GM23338 (cell line): ENCODE data around the gene REPIN1. TPM values are rescaled to one million over a fixed set of nuclear protein-coding genes. Genes with fewer than 3 reads are reported as not detected.

Experiments
- ATAC-seq: fragments of 200-7000 bp; cut with Tn5 transposase; 3 replicates; pipeline ENCODE4 v1.9.1; 2020
- DNase-seq: peaks from one replicate; pipeline ENCODE4 v3.0.0-alpha.2; 2015; ENCODE audit warnings: low spot score
- H2AFZ ChIP-seq: fragments of 200-600 bp; sonication (generic); 2 replicates; pipeline ENCODE4 v1.8.0; 2016; ENCODE audit warnings: antibody characterized with exemption, mild to moderate bottlenecking, moderate library complexity
- H3F3A ChIP-seq: fragments of 200-600 bp; sonication (generic); replicated peaks from 2 replicates; pipeline ENCODE4 v1.8.0; 2017; ENCODE audit warnings: antibody characterized with exemption, mixed run types, low read depth
- H3K27ac ChIP-seq: fragments of 200-600 bp; sonication (generic); 2 replicates; pipeline ENCODE4 v1.6.1; 2016; ENCODE audit warnings: low read depth
- H3K27me3 ChIP-seq: fragments of 200-600 bp; sonication (generic); 2 replicates; pipeline ENCODE4 v1.8.0; 2016; ENCODE audit warnings: mild to moderate bottlenecking, mixed run types, moderate library complexity; ENCODE audit not compliant: insufficient read depth
- H3K36me3 ChIP-seq: fragments of 200-600 bp; sonication (generic); 2 replicates; pipeline ENCODE4 v1.8.0; 2016; ENCODE audit warnings: mild to moderate bottlenecking; ENCODE audit not compliant: insufficient read depth
- H3K4me1 ChIP-seq: fragments of 200-600 bp; sonication (generic); 2 replicates; pipeline ENCODE4 v1.8.0; 2016; ENCODE audit warnings: mild to moderate bottlenecking, moderate library complexity; ENCODE audit not compliant: insufficient read depth
- H3K4me2 ChIP-seq: fragments of 200-600 bp; sonication (generic); 2 replicates; pipeline ENCODE4 v1.7.1; 2017; ENCODE audit warnings: mixed run types
- H3K4me3 ChIP-seq: fragments of 200-600 bp; sonication (generic); 2 replicates; pipeline ENCODE4 v1.6.1; 2016; ENCODE audit warnings: mixed run types
- H3K79me2 ChIP-seq: fragments of 200-600 bp; sonication (generic); replicated peaks from 2 replicates; pipeline ENCODE4 v1.8.0; 2017; ENCODE audit warnings: mild to moderate bottlenecking; ENCODE audit not compliant: insufficient read depth
- H3K9me2 ChIP-seq: fragments of 200-600 bp; sonication (generic); 2 replicates; pipeline ENCODE4 v1.8.0; 2017; ENCODE audit not compliant: insufficient read depth
- H4K20me1 ChIP-seq: fragments of 200-600 bp; sonication (generic); replicated peaks from 2 replicates; pipeline ENCODE4 v1.8.0; 2017; ENCODE audit warnings: mild to moderate bottlenecking; ENCODE audit not compliant: insufficient read depth
- H3K27ac Mint-ChIP-seq: 2 replicates; pipeline ENCODE4 v1.8.0; 2020; ENCODE audit warnings: inconsistent platforms, mild to moderate bottlenecking, moderate library complexity, mixed read lengths
- H3K27me3 Mint-ChIP-seq: 3 replicates; pipeline ENCODE4 v1.8.0; 2022; ENCODE audit warnings: low read depth, mild to moderate bottlenecking, moderate library complexity, mixed read lengths, inconsistent platforms; ENCODE audit not compliant: insufficient read depth, poor library complexity
- H3K36me3 Mint-ChIP-seq: 3 replicates; pipeline ENCODE4 v1.8.0; 2021; ENCODE audit warnings: low read depth, mild to moderate bottlenecking, inconsistent platforms, moderate library complexity, mixed read lengths
- H3K4me1 Mint-ChIP-seq: 3 replicates; pipeline ENCODE4 v1.8.0; 2020; ENCODE audit warnings: mild to moderate bottlenecking, inconsistent platforms, mixed read lengths
- H3K4me3 Mint-ChIP-seq: 3 replicates; pipeline ENCODE4 v1.8.0; 2021; ENCODE audit warnings: moderate library complexity, mild to moderate bottlenecking, inconsistent platforms, mixed read lengths
- H3K9me3 Mint-ChIP-seq: 3 replicates; pipeline ENCODE4 v1.8.0; 2020; ENCODE audit warnings: moderate library complexity, mild to moderate bottlenecking, inconsistent platforms, mixed read lengths
- CTCF ChIP-seq, 2 experiments: fragments of 200-600 bp in 1 of 2; sonication (generic) in 1 of 2; conservative IDR thresholded peaks; 2 replicates each; pipeline versions ENCODE4 v1.5.1 to v1.6.1; 2016 to 2017; ENCODE audit warnings: antibody characterized with exemption in 2 of 2, low read depth in 2 of 2, mild to moderate bottlenecking in 2 of 2, moderate library complexity in 1 of 2
- EZH2 ChIP-seq: fragments of 200-600 bp; sonication (generic); IDR thresholded peaks from one replicate; pipeline ENCODE4 v1.8.0; 2017; ENCODE audit warnings: antibody characterized with exemption, mild to moderate bottlenecking, low read depth; ENCODE audit not compliant: unreplicated experiment
- JUNB ChIP-seq: IDR thresholded peaks from one replicate; pipeline ENCODE4 v1.6.1; 2016; ENCODE audit warnings: antibody characterized with exemption; ENCODE audit not compliant: unreplicated experiment
- POLR2AphosphoS5 ChIP-seq: IDR thresholded peaks from 2 replicates; pipeline ENCODE4 v1.6.1; 2016; ENCODE audit warnings: antibody characterized with exemption, low read depth
- REST ChIP-seq: IDR thresholded peaks from one replicate; pipeline ENCODE4 v1.6.1; 2018; ENCODE audit warnings: antibody characterized with exemption; ENCODE audit not compliant: unreplicated experiment
- STAT1 ChIP-seq: IDR thresholded peaks from one replicate; pipeline ENCODE4 v1.6.1; 2016; ENCODE audit warnings: antibody characterized with exemption; ENCODE audit not compliant: unreplicated experiment
- ZNF114 ChIP-seq: fragments of 250-450 bp; sonication (Bioruptor Pico); IDR thresholded peaks from 2 replicates; pipeline ENCODE4 v1.5.0; 2020; ENCODE audit warnings: mild to moderate bottlenecking, moderate library complexity
- polyA plus RNA-seq: library from polyadenylated mRNA; unstranded; fragments of >200 nt; fragmentation: Nextera tagmentation; extraction: Ambion mirVana; gene quantifications from 2 replicates; pipeline ENCODE4 v1.2.1, GENCODE V29; 2016
- total RNA-seq: library from RNA; depleted of rRNA; stranded (reverse); fragments of >200 nt; shearing (Covaris generic); gene quantifications from 2 replicates; pipeline ENCODE4 v1.2.3, GENCODE V29; 2014
- TF ChIP-seq, protein P1 (sequence below): IDR thresholded peaks from 2 replicates; pipeline ENCODE4 v1.6.1; 2016; ENCODE audit warnings: antibody characterized with exemption

Gene REPIN1
- total and polyA plus RNA-seq, 2 experiments from 2014 or later = 29.8 to 156 TPM

- TF ChIP-seq REST (no peak), POLR2AphosphoS5 (no peak)
These were observed 38.2 kb downstream of the REPIN1 start (continued) for GRCh38 chr7:150406567-150407421.

- Histone ChIP-seq H3K27ac (no peak overlapping the region), H3K79me2 (peaks cover 26% of the 10 kb centered on the region), H3F3A (peaks cover 29% of the 10 kb centered on the region), H3K4me1 (peaks cover 33% of the 10 kb centered on the region), H2AFZ (no peak overlapping the region), H3K9me2 (no peaks in the 10 kb centered on the region), H3K4me2 (no peak overlapping the region), H3K27me3 (no peaks in the 10 kb centered on the region), H3K4me3 (no peak overlapping the region), H3K36me3 (peaks cover 5% of the 10 kb centered on the region; the same call in 1 of the 2 replicates), H4K20me1 (no peaks in the 10 kb centered on the region; the same call in 1 of the 2 replicates)
- no peak overlapping the region for H3K27ac Mint-ChIP-seq
- TF ChIP-seq STAT1 = no peak
- H3K36me3 Mint-ChIP-seq = peaks cover 45% of the 10 kb centered on the region
- H3K27me3 Mint-ChIP-seq = peaks cover 33% of the 10 kb centered on the region
- peaks cover 52% of the 10 kb centered on the region for H3K4me1 Mint-ChIP-seq
- ATAC-seq (no peak), DNase-seq (no peak)
- no peak overlapping the region for H3K4me3 Mint-ChIP-seq
- H3K9me3 Mint-ChIP-seq = no peaks in the 10 kb centered on the region; the same call in none of the 3 replicates
These were observed 39.2 kb downstream of the REPIN1 start for GRCh38 chr7:150407588-150408392.

DNA sequence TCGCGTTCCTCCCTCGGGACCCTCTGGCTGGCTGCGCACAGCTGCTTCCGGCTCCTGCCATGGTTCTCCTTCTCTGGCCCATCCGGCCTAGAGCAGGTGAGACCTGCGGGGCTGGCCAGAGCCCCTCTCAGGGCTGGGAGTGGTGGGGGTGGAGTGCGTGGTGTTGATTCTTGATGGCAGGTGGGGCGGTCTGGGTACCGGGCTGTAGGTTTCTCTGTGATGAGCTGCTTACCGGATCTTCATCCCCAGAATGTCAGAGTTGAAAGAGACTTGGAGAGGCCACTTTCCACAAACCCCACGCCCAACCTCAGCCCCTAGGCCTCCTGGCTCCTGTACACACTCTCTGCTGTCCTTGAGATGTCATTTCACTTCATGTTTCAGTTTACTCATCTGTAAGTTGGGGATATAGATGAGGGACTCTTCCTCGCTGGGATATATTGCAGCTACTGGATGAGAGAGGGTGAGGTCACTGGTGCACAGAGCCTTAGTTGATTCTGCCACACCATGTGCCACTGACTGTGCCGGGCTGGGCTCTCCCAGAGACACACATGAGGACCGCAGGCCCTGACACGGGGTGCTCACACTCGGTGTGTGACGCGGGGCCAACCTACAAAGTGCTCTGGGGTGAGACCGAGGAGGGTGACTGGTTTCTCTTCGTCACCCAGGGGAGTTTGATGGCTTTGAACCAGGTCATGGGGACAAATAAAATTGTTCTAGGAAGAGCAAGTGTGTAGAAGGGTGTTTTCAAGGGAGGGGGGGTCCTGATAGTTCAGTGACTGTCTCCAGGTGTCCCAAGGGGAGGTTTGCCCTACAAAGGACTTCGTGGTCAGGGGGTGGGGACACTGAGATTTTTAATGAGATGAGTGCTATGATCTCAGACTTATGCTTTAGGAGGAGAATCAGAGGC, 40.0 kb downstream of the REPIN1 start:
- Mint-ChIP-seq H3K27me3 (peaks cover 30% of the 10 kb centered on the region), H3K9me3 (no peaks in the 10 kb centered on the region; the same call in none of the 3 replicates), H3K4me3 (no peak overlapping the region; the same call in 2 of the 3 replicates), H3K4me1 (peaks cover 43% of the 10 kb centered on the region), H3K27ac (peak overlapping the region; percentile 61; the same call in 1 of the 2 replicates), H3K36me3 (peaks cover 49% of the 10 kb centered on the region)
- ATAC-seq (no peak), DNase-seq (no peak)
- Histone ChIP-seq H4K20me1 (no peaks in the 10 kb centered on the region; the same call in 1 of the 2 replicates), H3K4me2 (no peak overlapping the region), H3K4me1 (peaks cover 25% of the 10 kb centered on the region), H3K4me3 (no peak overlapping the region), H2AFZ (no peak overlapping the region), H3K9me2 (no peaks in the 10 kb centered on the region), H3K27ac (no peak overlapping the region), H3K36me3 (peaks cover 5% of the 10 kb centered on the region; the same call in 1 of the 2 replicates), H3K79me2 (peaks cover 26% of the 10 kb centered on the region), H3F3A (peaks cover 21% of the 10 kb centered on the region), H3K27me3 (no peaks in the 10 kb centered on the region)
- TF ChIP-seq JUNB (no peak), ZNF114 (CRISPR knock-in tag) (no peak), CTCF (conservative IDR thresholded peaks at IDR 0.05; ENCODE audit: low read depth in 2 of 2) (no peak), EZH2 (no peak)
- TF ChIP-seq, protein P1, sequence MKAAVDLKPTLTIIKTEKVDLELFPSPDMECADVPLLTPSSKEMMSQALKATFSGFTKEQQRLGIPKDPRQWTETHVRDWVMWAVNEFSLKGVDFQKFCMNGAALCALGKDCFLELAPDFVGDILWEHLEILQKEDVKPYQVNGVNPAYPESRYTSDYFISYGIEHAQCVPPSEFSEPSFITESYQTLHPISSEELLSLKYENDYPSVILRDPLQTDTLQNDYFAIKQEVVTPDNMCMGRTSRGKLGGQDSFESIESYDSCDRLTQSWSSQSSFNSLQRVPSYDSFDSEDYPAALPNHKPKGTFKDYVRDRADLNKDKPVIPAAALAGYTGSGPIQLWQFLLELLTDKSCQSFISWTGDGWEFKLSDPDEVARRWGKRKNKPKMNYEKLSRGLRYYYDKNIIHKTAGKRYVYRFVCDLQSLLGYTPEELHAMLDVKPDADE = no peak
